ENCODE results near the gene ARHGEF37.

The ARHGEF37 gene

GRCh38 chr5:149628846-149629388, 47.6 kb downstream of the ARHGEF37 start:
- no peak for DNase-seq (ENCODE audit: low read depth in 3 of 3)

- DNase-seq (ENCODE audit: low read depth in 3 of 3): no peak
Observed at GRCh38 chr5:149629421-149629820, 48.1 kb downstream of the ARHGEF37 start.

GRCh38 chr5:149630337-149630736, 49.0 kb downstream of the ARHGEF37 start:
- DNase-seq (ENCODE audit: low read depth in 3 of 3): no peak

GRCh38 chr5:149631506-149631905, 50.2 kb downstream of the ARHGEF37 start:
- no peak for DNase-seq (ENCODE audit: low read depth in 3 of 3)

DNA sequence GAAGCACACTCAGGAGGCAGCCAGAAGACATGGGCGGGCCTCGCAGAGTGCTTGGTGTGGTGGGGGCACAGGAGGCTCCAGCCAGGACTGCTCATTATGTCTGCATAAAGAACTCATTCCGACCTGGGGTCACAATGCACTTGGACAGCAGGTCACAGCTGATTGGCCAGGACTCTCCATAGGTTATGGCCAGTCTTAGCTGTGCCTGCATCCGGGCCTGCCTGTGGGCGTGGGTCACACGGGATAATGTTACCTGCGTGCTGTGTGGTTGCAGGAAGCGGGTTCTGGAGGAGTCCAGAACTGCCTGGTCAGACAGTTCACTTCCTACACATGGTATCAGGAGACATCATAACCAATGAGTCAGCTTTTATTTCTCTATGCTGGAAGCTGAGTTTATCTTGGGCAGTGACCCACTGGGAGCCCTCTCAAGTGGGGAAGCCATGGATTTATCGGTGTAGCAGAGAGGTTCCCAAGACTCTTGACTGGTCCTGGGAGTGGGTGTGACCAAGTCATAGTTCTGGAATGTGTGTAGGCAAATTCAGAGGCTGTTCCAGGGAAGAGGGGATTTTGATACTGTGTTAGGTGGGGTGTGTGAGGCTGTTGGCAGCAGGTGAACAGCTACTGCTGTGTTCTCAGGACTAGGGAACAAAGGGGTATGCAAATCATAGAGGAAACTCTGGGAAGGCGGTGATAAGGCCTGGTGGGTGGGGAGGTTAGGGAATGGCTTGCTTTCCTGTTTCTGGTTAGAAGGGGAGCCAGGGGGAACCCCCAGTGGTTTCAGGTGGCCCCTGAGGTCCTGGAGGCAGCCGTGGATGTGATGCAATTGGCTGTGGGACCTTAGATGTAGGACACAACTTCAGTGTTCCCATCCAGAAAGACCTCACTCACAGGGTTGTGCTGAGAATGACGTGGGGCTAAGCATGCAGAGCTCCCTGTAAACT, 51.3 kb downstream of the ARHGEF37 start:
- DNase-seq (ENCODE audit: low read depth in 3 of 3): peak in 1 of 3 experiments; percentile 19

GRCh38 chr5:149633476-149634350, 52.4 kb downstream of the ARHGEF37 start:
- no peak for DNase-seq (ENCODE audit: low read depth in 3 of 3)

GRCh38 chr5:149635394-149635793, 54.1 kb downstream of the ARHGEF37 start:
- DNase-seq (ENCODE audit: low read depth in 3 of 3): no peak

GRCh38 chr5:149636191-149636860, 55.0 kb downstream of the ARHGEF37 start:
- DNase-seq (ENCODE audit: low read depth in 3 of 3): no peak

DNA sequence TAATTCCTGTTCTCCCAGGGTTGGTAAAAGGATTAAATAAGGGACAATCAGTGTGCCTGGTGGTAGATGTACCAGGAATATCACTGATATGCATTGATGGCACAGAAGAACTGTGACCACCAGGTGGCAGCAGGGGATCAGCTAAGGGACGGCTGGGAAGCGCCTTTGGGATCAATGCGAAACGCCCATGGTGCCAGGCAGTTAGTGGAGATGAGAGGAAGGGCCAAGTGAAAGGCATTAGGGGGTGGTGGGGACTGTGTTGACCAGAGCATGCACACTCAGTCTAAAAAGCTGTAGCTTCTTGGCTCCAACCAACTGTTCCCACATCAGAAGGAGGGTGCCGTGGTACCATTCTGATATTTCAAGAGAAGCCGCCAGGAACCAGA, 55.6 kb downstream of the ARHGEF37 start:
- DNase-seq (ENCODE audit: low read depth in 3 of 3): no peak

GRCh38 chr5:149638136-149638535, 56.8 kb downstream of the ARHGEF37 start:
- DNase-seq (ENCODE audit: low read depth in 3 of 3): no peak

DNA sequence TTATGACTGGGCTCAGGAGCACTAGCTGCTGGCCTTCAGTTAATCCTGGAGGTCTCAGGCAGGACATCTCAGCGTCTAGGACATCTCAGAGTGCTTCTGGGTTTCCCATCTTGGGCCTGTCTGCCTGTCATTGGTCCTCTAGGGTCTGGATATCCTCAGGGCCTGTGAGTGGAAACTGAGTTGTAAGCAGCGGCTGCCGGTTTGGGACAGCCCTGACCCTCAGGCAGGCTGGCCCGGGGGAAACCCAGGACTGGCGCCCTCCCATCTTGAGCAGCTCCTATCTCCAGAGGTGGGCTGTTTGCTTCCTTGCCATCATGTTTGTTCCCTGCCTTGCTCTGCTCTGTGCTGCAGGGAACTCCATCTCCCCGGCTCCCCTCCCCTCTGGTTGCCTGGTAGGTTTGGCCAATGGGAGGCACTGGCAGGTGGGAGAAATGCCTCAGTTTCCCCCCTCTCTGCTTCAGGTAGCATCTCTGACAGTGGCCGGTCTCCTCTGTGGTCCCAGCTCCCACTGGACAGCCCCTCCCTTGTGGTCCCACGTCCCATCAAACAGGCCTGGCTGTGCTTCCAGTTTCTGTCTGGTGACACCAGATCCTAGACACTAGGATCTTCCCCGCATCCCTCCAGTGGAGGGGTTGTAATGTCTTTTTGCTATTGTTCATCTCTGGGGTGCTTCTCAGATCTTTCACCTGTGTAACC, 57.4 kb downstream of the ARHGEF37 start:
- no peak for DNase-seq (ENCODE audit: low read depth in 3 of 3)

GRCh38 chr5:149639737-149640136, 58.4 kb downstream of the ARHGEF37 start:
- no peak for DNase-seq (ENCODE audit: low read depth in 3 of 3)

DNA sequence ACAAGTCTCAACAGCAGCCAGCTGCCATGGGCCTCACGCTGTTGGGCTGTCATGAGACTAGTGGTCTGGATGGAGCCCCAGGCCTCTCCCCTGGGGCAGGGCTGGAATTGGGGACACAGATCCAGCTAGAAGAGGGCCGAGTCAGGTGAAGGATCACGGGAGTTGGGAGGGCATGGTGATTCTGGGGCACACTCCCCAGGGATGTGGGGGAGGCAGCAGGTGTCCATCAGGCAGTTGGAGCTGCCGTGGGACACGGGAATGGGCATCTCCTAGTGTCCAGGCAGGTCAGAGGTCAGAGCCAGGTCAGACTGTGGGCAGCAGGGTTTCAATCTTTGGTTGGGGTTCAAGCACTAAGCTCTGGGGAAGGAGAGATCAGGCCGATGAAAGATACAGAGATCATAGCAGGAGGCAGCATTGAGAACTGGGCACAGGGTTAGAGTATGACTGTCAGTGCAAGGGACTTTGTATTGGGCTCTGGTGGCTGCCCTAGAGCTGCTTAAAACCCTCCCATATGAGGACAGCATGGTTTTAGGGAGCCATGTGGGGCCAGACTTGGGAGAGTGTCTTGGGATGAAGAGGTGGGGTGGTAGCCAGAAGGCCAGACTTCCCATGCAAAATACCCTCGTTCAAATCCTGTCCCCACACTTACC, 59.2 kb downstream of the ARHGEF37 start:
- DNase-seq (ENCODE audit: low read depth in 3 of 3): no peak

DNA sequence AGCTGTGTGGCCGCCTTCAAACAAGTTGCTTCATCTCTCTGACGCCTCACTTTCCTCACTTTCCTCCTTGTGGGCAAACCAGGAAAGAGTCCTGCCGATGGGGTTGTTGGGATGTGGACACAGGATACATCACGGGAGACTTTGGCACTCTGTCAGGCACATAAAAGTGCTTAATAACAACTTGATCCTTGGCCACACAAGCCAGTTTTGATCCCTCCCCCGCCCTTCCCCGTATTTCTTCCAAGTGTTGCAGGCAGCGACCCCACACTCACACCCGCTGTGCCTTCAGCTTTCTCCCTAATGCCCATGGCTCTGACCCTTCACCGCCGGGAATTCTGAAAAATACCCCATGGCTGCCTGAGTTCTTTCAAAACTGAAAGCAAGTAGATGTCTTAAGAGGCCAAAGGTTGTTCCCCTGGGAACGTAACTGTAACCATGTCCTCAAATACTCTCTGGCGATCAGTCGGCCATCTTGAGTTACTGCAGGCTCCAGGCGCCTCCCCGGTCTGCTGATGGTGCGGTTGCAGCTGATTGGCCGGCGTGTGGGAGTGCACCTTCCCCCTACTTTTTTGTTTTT, 59.8 kb downstream of the ARHGEF37 start:
- no peak for DNase-seq (ENCODE audit: low read depth in 3 of 3)

GRCh38 chr5:149641600-149641999, 60.3 kb downstream of the ARHGEF37 start:
- DNase-seq (ENCODE audit: low read depth in 3 of 3): no peak

GRCh38 chr5:149643781-149644180, 62.5 kb downstream of the ARHGEF37 start:
- DNase-seq (ENCODE audit: low read depth in 3 of 3): no peak

GRCh38 chr5:149644629-149645028, 63.3 kb downstream of the ARHGEF37 start:
- DNase-seq (ENCODE audit: low read depth in 3 of 3): no peak

- no peak for DNase-seq (ENCODE audit: low read depth in 3 of 3)
Observed at GRCh38 chr5:149645236-149645635, 63.9 kb downstream of the ARHGEF37 start.

DNA sequence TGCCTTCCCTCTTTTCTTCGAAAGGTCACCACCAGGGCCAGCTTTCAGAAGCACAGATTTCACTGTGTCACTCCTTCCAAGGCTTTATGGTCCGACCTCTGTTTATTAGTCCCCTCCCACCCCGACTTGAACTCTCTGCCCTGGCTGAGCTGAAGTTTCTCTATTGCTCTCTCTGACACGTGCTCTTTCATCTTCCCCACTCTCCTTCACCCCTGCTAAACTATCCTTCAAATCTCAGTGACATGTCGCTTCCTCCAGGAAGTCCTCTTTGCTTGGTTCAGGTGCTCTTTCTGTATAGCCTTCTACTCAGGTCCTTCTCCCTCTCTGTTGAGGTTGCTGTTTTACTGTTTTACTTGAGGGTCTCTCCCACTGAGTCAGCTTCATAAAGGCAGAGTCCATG, 64.4 kb downstream of the ARHGEF37 start:
- DNase-seq (ENCODE audit: low read depth in 3 of 3): no peak

DNA sequence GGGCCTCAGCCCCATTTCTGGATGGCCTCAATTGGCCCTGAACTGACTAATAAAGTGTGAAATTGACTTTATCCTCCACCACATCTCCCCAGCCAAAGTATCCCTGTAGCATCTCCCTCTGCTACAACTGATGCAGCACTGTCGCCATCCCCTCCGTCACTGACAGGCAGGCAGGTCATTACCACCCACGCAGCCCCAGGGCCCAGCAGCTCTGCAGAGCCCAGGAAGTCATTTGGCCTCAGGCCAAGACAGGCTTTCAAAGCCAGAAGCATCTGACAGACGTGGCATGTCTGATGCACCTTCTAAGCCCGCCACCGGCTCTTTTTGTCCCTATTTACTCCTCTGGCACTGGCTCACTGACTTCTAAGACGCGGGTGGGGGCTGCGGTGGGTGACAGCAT, 65.3 kb downstream of the ARHGEF37 start:
- DNase-seq (ENCODE audit: low read depth in 3 of 3): peak in 1 of 3 experiments; percentile 23

All from stimulated activated CD4-positive, alpha-beta T cell treated with anti-CD3 and anti-CD28 coated beads, TNF-alpha, amount 100 ng/mL, for 24 hours (primary cell).